ENCODE results near the gene HCFC1R1.

DNA sequence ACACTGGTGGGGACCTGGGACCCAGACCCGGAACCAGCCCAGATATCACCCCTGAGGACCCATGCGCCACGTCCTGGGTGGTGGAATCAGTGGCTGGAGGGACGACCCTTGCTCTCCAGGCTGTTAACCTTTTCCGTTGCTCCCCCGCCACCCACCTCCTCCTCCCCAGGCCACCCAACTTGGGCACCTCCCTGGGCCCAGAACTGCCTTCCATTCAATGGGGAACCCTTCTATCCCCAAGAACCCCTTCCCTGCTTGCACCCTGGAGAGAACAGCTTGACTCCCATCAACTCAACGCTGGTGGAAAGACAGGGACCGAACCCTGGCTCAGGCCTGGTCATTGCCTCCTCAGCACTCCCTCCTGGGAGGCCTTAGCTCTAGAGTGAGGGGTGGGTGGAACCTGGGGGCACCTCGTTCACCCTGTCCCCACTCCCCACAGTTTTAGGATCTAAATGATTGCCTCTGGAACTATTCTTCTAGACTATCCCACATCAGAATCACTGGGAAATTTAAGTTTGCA is 36.0 kb upstream of the HCFC1R1 start:
- TF ChIP-seq, protein P1, sequence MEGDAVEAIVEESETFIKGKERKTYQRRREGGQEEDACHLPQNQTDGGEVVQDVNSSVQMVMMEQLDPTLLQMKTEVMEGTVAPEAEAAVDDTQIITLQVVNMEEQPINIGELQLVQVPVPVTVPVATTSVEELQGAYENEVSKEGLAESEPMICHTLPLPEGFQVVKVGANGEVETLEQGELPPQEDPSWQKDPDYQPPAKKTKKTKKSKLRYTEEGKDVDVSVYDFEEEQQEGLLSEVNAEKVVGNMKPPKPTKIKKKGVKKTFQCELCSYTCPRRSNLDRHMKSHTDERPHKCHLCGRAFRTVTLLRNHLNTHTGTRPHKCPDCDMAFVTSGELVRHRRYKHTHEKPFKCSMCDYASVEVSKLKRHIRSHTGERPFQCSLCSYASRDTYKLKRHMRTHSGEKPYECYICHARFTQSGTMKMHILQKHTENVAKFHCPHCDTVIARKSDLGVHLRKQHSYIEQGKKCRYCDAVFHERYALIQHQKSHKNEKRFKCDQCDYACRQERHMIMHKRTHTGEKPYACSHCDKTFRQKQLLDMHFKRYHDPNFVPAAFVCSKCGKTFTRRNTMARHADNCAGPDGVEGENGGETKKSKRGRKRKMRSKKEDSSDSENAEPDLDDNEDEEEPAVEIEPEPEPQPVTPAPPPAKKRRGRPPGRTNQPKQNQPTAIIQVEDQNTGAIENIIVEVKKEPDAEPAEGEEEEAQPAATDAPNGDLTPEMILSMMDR (IDR thresholded peaks at IDR 0.05) = no peak
- no peak for TF ChIP-seq EZH2phosphoT487 (IDR thresholded peaks at IDR 0.05)
- TF ChIP-seq EZH2 (IDR thresholded peaks at IDR 0.05) = no peak
